ENCODE results near the gene GIPC1. TPM values are rescaled to one million over a fixed set of nuclear protein-coding genes. Genes with fewer than 3 reads are reported as not detected.

GIPC1 gene
- total RNA-seq, 3 donors from 2014 or later: 199 to 374 (median 300) TPM

DNA sequence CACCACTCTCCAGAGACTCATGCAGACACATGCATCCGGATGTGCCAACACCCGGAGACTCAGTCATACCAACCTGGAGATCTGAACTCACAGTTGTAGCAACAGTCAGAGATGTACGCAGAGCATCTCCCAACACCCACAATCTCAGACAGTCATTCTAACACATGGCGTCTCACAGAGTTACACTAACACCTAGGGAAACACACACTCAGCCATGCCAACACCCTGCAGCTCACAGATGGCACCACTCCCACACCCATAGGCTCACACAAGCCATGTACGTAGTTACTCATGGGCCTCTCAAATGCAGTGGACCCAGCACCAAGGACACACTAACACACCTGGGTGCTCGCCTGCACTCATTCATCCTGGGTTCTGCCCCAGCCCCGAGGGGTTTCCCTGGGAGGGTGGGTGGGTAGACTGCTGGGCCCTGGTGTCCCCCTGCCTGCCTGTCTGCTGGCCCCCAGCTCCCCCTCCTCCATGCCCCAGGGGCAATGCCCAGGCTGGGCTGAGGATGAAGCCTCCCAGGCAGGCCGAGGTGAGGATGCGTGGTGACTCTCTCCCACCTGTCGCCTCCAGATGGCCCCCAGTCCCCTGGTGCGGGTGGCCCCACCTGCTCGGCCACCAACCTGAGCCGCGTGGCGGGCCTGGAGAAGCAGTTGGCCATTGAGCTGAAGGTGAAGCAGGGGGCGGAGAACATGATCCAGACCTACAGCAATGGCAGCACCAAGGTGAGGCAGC, 52.9 kb downstream of the GIPC1 start:
- Histone ChIP-seq H3K36me3 (ENCODE audit: low read depth) (peaks cover 3% of the 10 kb centered on the region), H3K4me3 (no peak overlapping the region), H3K4me1 (ENCODE audit: low read depth) (peaks cover 11% of the 10 kb centered on the region), H3K9me3 (no peaks in the 10 kb centered on the region)
- intact Hi-C loops (cut with DNase I, micrococcal nuclease): no loop called here
- ATAC-seq (no peak), DNase-seq (no peak)
- TF ChIP-seq, protein P1, sequence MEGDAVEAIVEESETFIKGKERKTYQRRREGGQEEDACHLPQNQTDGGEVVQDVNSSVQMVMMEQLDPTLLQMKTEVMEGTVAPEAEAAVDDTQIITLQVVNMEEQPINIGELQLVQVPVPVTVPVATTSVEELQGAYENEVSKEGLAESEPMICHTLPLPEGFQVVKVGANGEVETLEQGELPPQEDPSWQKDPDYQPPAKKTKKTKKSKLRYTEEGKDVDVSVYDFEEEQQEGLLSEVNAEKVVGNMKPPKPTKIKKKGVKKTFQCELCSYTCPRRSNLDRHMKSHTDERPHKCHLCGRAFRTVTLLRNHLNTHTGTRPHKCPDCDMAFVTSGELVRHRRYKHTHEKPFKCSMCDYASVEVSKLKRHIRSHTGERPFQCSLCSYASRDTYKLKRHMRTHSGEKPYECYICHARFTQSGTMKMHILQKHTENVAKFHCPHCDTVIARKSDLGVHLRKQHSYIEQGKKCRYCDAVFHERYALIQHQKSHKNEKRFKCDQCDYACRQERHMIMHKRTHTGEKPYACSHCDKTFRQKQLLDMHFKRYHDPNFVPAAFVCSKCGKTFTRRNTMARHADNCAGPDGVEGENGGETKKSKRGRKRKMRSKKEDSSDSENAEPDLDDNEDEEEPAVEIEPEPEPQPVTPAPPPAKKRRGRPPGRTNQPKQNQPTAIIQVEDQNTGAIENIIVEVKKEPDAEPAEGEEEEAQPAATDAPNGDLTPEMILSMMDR (IDR thresholded peaks at IDR 0.05): no peak

DNA sequence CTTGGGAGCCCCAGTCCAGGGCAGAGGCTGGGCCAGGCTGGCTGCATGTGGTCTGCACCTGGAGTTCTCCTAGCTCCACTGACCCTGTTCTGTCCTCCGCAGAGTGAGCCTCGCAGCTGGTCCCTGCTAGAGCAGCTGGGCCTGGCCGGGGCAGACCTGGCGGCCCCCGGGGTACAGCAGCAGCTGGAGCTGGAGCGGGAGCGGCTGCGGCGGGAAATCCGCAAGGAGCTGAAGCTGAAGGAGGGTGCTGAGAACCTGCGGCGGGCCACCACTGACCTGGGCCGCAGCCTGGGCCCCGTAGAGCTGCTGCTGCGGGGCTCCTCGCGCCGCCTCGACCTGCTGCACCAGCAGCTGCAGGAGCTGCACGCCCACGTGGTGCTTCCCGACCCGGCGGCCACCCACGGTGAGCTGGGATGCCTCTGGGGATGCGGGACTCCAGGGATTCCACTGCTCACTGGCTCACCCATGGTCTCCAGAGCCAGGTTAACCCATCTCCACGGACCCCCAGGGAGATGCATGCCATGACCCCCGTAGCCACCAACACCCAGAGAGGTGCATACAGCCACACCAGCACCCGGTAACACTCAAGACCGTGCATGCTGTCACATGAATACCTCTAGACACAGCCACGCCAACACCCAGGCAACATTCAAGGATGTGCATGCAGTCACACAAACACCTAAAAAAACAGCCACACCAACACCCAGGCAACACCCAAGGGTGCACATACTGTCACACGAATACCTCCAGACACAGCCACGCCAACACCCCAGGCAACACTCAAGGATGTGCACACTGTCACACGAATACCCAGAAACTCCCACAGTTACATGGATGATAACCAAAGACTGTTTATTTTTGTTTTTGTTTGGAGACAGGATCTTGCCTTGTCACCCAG, 54.6 kb downstream of the GIPC1 start:
- H3K4me3 ChIP-seq: no peak overlapping the region
- H3K4me1 ChIP-seq (ENCODE audit: low read depth): peaks cover 11% of the 10 kb centered on the region
- DNase-seq (no peak), ATAC-seq (no peak)
- peaks cover 3% of the 10 kb centered on the region for H3K36me3 ChIP-seq (ENCODE audit: low read depth)
- no peaks in the 10 kb centered on the region for H3K9me3 ChIP-seq
- intact Hi-C loops (cut with DNase I, micrococcal nuclease): no loop called here
- TF ChIP-seq, protein P1 (IDR thresholded peaks at IDR 0.05): no peak

DNA sequence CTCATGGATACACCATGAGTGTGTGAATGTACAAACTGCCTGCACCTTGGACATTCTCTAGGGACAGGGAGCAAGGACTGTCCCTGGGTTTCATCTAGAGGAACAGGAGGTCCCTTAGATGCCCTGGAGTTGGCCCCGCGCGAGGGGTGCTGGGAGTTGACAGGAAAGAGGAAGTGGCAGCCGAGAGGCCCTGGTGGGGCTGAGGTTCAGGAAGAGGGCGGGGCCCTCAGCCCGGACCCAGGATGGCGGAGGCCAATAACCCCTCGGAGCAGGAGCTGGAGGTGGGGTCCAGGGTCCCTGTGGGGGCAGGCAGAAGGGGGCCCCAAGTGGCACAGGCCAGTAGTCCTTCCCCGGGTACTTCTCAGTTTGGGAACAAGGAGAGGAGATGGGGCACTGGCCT, 55.9 kb downstream of the GIPC1 start:
- Histone ChIP-seq H3K4me1 (ENCODE audit: low read depth) (peaks cover 13% of the 10 kb centered on the region), H3K9me3 (no peaks in the 10 kb centered on the region), H3K4me3 (no peak overlapping the region), H3K36me3 (ENCODE audit: low read depth) (peaks cover under 1% of the 10 kb centered on the region)
- DNase-seq: peak; percentile 73 to 93 (median 80)
- ATAC-seq: peak; percentile 91
- TF ChIP-seq, protein P1 (IDR thresholded peaks at IDR 0.05): no peak
- intact Hi-C loops (cut with DNase I, micrococcal nuclease): no loop called here

DNA sequence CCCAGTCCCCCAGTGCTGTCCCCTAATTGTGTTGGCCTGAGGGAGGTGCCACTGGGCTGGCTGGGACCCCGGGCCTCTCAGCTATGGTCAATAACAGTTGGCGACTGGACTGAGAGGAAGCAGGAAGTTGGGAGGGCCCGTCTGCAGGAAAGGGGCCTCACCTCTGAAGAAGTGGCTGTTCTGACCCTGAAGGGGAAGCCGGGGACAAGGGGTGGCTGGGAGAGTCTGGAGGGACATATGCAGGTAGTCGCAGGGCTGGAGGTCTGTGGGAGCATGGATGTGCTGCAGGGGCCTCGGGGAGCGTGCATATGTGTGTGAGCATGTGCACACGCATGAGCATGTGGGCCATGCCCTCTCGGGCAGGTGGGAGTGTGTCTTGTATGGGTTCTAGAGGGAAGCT, 56.9 kb downstream of the GIPC1 start:
- H3K4me3 ChIP-seq: no peak overlapping the region
- no peaks in the 10 kb centered on the region for H3K9me3 ChIP-seq
- peaks cover 22% of the 10 kb centered on the region for H3K4me1 ChIP-seq (ENCODE audit: low read depth)
- no peak for DNase-seq
- TF ChIP-seq, protein P1 (IDR thresholded peaks at IDR 0.05): no peak
- H3K36me3 ChIP-seq (ENCODE audit: low read depth): no peaks in the 10 kb centered on the region
- intact Hi-C loops (cut with DNase I, micrococcal nuclease): no loop called here
- ATAC-seq: no peak

DNA sequence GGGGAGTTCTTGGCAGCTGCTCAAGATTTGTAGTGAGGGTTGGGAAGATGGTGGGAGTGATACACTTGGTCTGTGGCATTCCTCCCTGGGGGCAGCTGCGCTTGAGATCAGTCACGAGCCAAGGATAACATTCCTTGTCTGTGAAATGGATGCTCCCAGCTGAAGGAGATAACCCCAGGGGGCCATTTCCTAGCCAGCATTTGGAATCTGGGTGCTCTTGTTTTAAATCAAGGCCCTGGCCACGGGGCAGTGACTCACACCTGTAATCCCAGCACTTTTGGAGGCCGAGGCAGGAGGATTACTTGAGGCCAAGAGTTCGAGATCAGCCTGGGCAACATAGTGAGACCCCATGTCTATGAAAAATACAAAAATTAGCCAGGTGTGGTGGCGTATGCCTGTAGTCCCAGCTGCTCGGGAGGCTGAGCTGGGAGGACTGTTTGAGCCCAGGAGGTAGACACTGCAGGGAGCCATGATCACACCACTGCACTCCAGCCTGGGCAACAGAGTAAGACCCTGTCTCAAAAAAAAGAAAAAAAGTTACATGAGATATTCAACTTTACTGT, 58.3 kb downstream of the GIPC1 start:
- Histone ChIP-seq H3K36me3 (ENCODE audit: low read depth) (no peaks in the 10 kb centered on the region), H3K9me3 (no peaks in the 10 kb centered on the region), H3K4me1 (ENCODE audit: low read depth) (peaks cover 25% of the 10 kb centered on the region), H3K4me3 (no peak overlapping the region)
- DNase-seq (no peak), ATAC-seq (no peak)
- TF ChIP-seq, protein P1 (IDR thresholded peaks at IDR 0.05): no peak
- intact Hi-C loops (cut with DNase I, micrococcal nuclease): no loop called here

Data from mucosa of descending colon (tissue), 3 donors.